Immature natural killer cell (primary cell): Measurements from ENCODE around the gene THBD. TPM values are rescaled to one million over a fixed set of nuclear protein-coding genes. Genes with fewer than 3 reads are reported as not detected.
"Not testable (repeated sequence)": the region's sequence is repeated elsewhere in the genome, so short reads cannot be mapped to it uniquely, and the experiment has no call there.

Source experiments
- DNase-seq, 3 donors: peaks; one replicate each; pipeline ENCODE4 v3.0.0; 2022; ENCODE audit warnings: mixed read lengths in 1 of 3
- H3K27ac Mint-ChIP-seq, 6 donors: one replicate each; pipeline ENCODE4 v1.8.0; 2020; ENCODE audit warnings: mixed read lengths in 6 of 6, mild to moderate bottlenecking in 5 of 6, inconsistent platforms in 4 of 6, moderate library complexity in 3 of 6
- H3K27me3 Mint-ChIP-seq, 3 donors: one replicate each; pipeline ENCODE4 v1.8.0; 2020 to 2021; ENCODE audit warnings: low read depth in 3 of 3, mild to moderate bottlenecking in 3 of 3, mixed read lengths in 3 of 3, moderate library complexity in 3 of 3, inconsistent platforms in 1 of 3
- H3K36me3 Mint-ChIP-seq, 3 donors: one replicate each; pipeline ENCODE4 v1.8.0; 2020; ENCODE audit warnings: mixed read lengths in 3 of 3, inconsistent platforms in 2 of 3, mild to moderate bottlenecking in 2 of 3
- H3K4me1 Mint-ChIP-seq, 2 donors: one replicate each; pipeline ENCODE4 v1.8.0; 2020; ENCODE audit warnings: inconsistent platforms in 2 of 2, mild to moderate bottlenecking in 2 of 2, mixed read lengths in 2 of 2, moderate library complexity in 1 of 2
- H3K4me3 Mint-ChIP-seq, 5 donors: one replicate each; pipeline ENCODE4 v1.8.0; 2020; ENCODE audit warnings: mild to moderate bottlenecking in 5 of 5, mixed read lengths in 5 of 5, inconsistent platforms in 3 of 5, moderate library complexity in 3 of 5
- H3K9me3 Mint-ChIP-seq, 6 donors: one replicate each; pipeline ENCODE4 v1.8.0; 2020; ENCODE audit warnings: mild to moderate bottlenecking in 6 of 6, mixed read lengths in 6 of 6, inconsistent platforms in 4 of 6, moderate library complexity in 3 of 6
- polyA plus RNA-seq, 3 donors: library from polyadenylated mRNA; unstranded; fragments of 300-500 nt; fragmentation: Illumina TruSeq; gene quantifications; one replicate each; pipeline ENCODE4 v1.2.3, GENCODE V29; 2021

THBD gene
- polyA plus RNA-seq, 3 donors from 2014 or later, result 0.16 to 0.96 (median 0.26) TPM

GRCh38 chr20:23033918-23034317, 15.6 kb downstream of the THBD start:
- Mint-ChIP-seq H3K36me3 (no peaks in the 10 kb centered on the region), H3K27ac (no peak overlapping the region), H3K9me3 (no peaks in the 10 kb centered on the region), H3K27me3 (peaks cover 0 to 8% (median 1%) of the 10 kb centered on the region in 3 donors), H3K4me3 (no peak overlapping the region), H3K4me1 (no peaks in the 10 kb centered on the region)
- no peak for DNase-seq

- Mint-ChIP-seq H3K27ac (no peak overlapping the region), H3K9me3 (no peaks in the 10 kb centered on the region), H3K4me3 (no peak overlapping the region), H3K36me3 (no peaks in the 10 kb centered on the region), H3K27me3 (peaks cover 1 to 8% (median 3%) of the 10 kb centered on the region in 3 donors), H3K4me1 (no peaks in the 10 kb centered on the region)
- DNase-seq, result no peak
Measured at GRCh38 chr20:23032750-23033078, 16.8 kb downstream of the THBD start.

- no peak for DNase-seq
- H3K27me3 Mint-ChIP-seq, result peaks cover 1 to 8% (median 3%) of the 10 kb centered on the region in 3 donors
- no peak overlapping the region for H3K4me3 Mint-ChIP-seq
- H3K27ac Mint-ChIP-seq, result no peak overlapping the region
- no peaks in the 10 kb centered on the region for H3K36me3 Mint-ChIP-seq
- H3K9me3 Mint-ChIP-seq, result no peaks in the 10 kb centered on the region
- no peaks in the 10 kb centered on the region for H3K4me1 Mint-ChIP-seq
Measured at GRCh38 chr20:23032056-23032749, 17.3 kb downstream of the THBD start.

- no peak overlapping the region for H3K27ac Mint-ChIP-seq
Measured at GRCh38 chr20:23031346-23031745, 18.1 kb downstream of the THBD start.

GRCh38 chr20:23029324-23029723, 20.1 kb downstream of the THBD start:
- Mint-ChIP-seq H3K27me3 (peaks cover 1 to 3% (median 3%) of the 10 kb centered on the region in 3 donors), H3K36me3 (no peaks in the 10 kb centered on the region), H3K9me3 (no peaks in the 10 kb centered on the region), H3K27ac (no peak overlapping the region), H3K4me1 (no peaks in the 10 kb centered on the region), H3K4me3 (no peak overlapping the region)
- DNase-seq, result no peak

More at GRCh38 chr20:23031346-23031745, 18.1 kb downstream of the THBD start:
- no peak for DNase-seq
- Mint-ChIP-seq H3K27me3 (peaks cover 1 to 3% (median 3%) of the 10 kb centered on the region in 3 donors), H3K9me3 (no peaks in the 10 kb centered on the region), H3K36me3 (no peaks in the 10 kb centered on the region), H3K4me1 (no peaks in the 10 kb centered on the region), H3K4me3 (no peak overlapping the region)

- H3K27ac Mint-ChIP-seq, result no peak overlapping the region
- no peak for DNase-seq
- no peaks in the 10 kb centered on the region for H3K4me1 Mint-ChIP-seq
- no peaks in the 10 kb centered on the region for H3K36me3 Mint-ChIP-seq
- H3K9me3 Mint-ChIP-seq, result no peaks in the 10 kb centered on the region
- H3K27me3 Mint-ChIP-seq, result peaks cover 0 to 3% (median 1%) of the 10 kb centered on the region in 3 donors
- H3K4me3 Mint-ChIP-seq, result no peak overlapping the region
Measured at GRCh38 chr20:23028392-23028791, 21.1 kb downstream of the THBD start.

GRCh38 chr20:23027721-23028120, 21.8 kb downstream of the THBD start:
- H3K36me3 Mint-ChIP-seq, result no peaks in the 10 kb centered on the region
- H3K27ac Mint-ChIP-seq, result no peak overlapping the region
- no peak overlapping the region for H3K4me3 Mint-ChIP-seq
- DNase-seq, result no peak
- H3K9me3 Mint-ChIP-seq, result no peaks in the 10 kb centered on the region
- peaks cover 0 to 3% (median 2%) of the 10 kb centered on the region in 3 donors for H3K27me3 Mint-ChIP-seq
- H3K4me1 Mint-ChIP-seq, result no peaks in the 10 kb centered on the region

- H3K36me3 Mint-ChIP-seq, H3K4me1 Mint-ChIP-seq, DNase-seq, H3K27ac Mint-ChIP-seq, H3K9me3 Mint-ChIP-seq, H3K4me3 Mint-ChIP-seq, H3K27me3 Mint-ChIP-seq: not testable (repeated sequence)
Measured at GRCh38 chr20:23025503-23025902, 24.0 kb downstream of the THBD start.

- no peak overlapping the region for H3K27ac Mint-ChIP-seq
- H3K9me3 Mint-ChIP-seq, result no peaks in the 10 kb centered on the region
- peaks cover 2 to 3% (median 3%) of the 10 kb centered on the region in 3 donors for H3K27me3 Mint-ChIP-seq
- H3K36me3 Mint-ChIP-seq, result no peaks in the 10 kb centered on the region
- no peaks in the 10 kb centered on the region for H3K4me1 Mint-ChIP-seq
- H3K4me3 Mint-ChIP-seq, result no peak overlapping the region
- DNase-seq, result no peak
Measured at GRCh38 chr20:23024701-23025100, 24.8 kb downstream of the THBD start.

- Mint-ChIP-seq H3K9me3 (no peaks in the 10 kb centered on the region), H3K27me3 (peaks cover 2 to 3% (median 3%) of the 10 kb centered on the region in 3 donors), H3K4me1 (no peaks in the 10 kb centered on the region), H3K36me3 (no peaks in the 10 kb centered on the region), H3K27ac (no peak overlapping the region), H3K4me3 (no peak overlapping the region)
- no peak for DNase-seq
Measured at GRCh38 chr20:23023621-23024177, 25.8 kb downstream of the THBD start.

- Mint-ChIP-seq H3K36me3 (no peaks in the 10 kb centered on the region), H3K4me3 (no peak overlapping the region), H3K27ac (no peak overlapping the region), H3K27me3 (peaks cover under 1 to 3% (median 2%) of the 10 kb centered on the region in 3 donors), H3K4me1 (no peaks in the 10 kb centered on the region), H3K9me3 (no peaks in the 10 kb centered on the region)
- no peak for DNase-seq
Measured at GRCh38 chr20:23022849-23023248, 26.6 kb downstream of the THBD start.

- H3K36me3 Mint-ChIP-seq, result no peaks in the 10 kb centered on the region
- H3K27me3 Mint-ChIP-seq, result peaks cover 0 to 3% (median 2%) of the 10 kb centered on the region in 3 donors
- H3K4me3 Mint-ChIP-seq, result no peak overlapping the region
- no peaks in the 10 kb centered on the region for H3K4me1 Mint-ChIP-seq
- H3K9me3 Mint-ChIP-seq, result no peaks in the 10 kb centered on the region
- H3K27ac Mint-ChIP-seq, result no peak overlapping the region
- DNase-seq, result no peak
Measured at GRCh38 chr20:23021951-23022350, 27.5 kb downstream of the THBD start.

GRCh38 chr20:23021541-23021940, 27.9 kb downstream of the THBD start:
- Mint-ChIP-seq H3K9me3 (no peaks in the 10 kb centered on the region), H3K36me3 (no peaks in the 10 kb centered on the region), H3K27me3 (peaks cover 0 to 3% (median 2%) of the 10 kb centered on the region in 3 donors), H3K27ac (no peak overlapping the region), H3K4me3 (no peak overlapping the region), H3K4me1 (no peaks in the 10 kb centered on the region)
- no peak for DNase-seq

GRCh38 chr20:23020230-23021018, 29.0 kb downstream of the THBD start:
- no peaks in the 10 kb centered on the region for H3K9me3 Mint-ChIP-seq
- DNase-seq, result no peak
- H3K4me1 Mint-ChIP-seq, result no peaks in the 10 kb centered on the region
- H3K36me3 Mint-ChIP-seq, result no peaks in the 10 kb centered on the region
- peaks cover 0 to 3% (median 2%) of the 10 kb centered on the region in 3 donors for H3K27me3 Mint-ChIP-seq
- no peak overlapping the region for H3K4me3 Mint-ChIP-seq
- H3K27ac Mint-ChIP-seq, result no peak overlapping the region
